ELF-1 (cell line): ENCODE data around the gene FAM171A2.
"Not testable (repeated sequence)": the region's sequence is repeated elsewhere in the genome, so short reads cannot be mapped to it uniquely, and the experiment has no call there.

ENCODE experiments used
- DNase-seq: peaks from one replicate; pipeline ENCODE4 v3.0.0-alpha.2; 2016; ENCODE audit warnings: low read depth, low spot score

Gene FAM171A2

DNA sequence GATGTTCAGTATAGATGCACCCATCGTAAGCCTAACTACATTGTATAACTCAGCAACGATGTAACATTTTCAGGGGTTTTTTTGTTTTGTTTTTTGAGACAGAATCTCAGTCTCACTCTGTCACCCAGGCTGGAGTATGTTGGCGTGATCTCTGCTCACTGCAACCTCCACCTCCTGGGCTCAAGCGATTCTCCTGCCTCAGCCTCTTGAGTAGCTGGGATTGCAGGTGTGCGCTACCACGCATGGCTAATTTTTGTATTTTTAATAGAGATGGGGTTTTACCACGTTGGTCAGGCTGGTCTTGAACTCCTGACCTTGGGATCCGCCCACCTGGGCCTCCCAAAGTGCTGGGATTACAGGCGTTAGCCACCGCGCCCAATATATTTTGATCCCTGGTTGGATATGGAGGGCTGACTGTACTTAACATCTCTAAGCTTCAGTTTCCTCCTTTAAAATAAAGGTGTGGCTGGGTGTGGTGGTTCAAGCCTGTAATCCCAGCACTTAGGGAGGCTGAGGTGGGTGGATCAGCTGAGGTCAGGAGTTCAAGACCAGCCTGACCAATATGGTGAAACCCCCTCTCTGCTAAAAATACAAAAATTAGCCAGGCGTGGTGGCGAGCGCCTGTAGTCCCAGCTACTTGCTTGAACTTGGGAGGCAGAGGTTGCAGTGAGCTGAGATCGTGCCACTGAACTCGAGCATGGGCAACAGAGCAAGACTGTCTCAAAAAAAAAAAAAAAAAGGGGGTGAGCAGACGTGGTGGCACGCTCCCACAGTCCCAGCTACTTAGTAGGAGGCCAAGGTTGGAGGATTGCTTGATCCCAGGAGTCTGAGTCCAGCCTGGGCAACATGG is 16.2 kb downstream of the FAM171A2 start:
- DNase-seq: not testable (repeated sequence)

DNA sequence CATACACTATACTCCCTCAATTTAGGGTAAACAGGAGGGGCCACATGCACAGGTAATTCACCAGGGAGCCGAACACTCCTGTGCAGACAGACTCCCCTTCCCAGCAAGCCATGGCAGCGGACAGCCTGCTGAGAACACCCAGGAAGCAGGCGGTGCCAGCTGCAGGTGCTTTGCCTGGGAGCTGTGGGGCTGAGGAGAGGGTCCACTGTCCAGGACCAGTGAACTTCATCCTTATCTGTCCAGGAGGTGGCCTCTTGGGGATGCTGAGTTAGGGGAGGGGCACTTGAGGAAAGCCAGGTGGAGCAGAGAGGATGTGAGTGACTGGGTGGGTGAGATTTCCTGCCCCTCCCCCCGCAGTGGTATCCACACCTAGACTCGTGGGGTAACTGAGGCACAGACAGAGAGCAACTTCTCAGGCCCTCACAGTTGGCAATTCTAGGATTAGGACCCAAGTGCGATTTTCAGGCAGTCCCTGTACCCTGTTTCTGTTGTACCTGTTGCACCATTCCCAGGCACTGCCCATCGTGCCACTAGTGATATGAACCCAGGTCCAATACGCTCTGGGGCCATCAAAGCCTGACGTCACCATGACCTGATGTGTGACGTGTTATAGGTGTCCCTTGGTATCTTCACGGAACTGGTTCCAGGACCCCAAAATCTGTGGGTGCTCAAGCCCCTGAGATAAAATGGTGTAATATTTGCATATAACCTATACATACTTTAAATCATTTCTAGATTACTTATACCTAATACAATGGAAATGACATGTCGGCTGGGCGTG is 17.4 kb downstream of the FAM171A2 start:
- DNase-seq: no peak

DNA sequence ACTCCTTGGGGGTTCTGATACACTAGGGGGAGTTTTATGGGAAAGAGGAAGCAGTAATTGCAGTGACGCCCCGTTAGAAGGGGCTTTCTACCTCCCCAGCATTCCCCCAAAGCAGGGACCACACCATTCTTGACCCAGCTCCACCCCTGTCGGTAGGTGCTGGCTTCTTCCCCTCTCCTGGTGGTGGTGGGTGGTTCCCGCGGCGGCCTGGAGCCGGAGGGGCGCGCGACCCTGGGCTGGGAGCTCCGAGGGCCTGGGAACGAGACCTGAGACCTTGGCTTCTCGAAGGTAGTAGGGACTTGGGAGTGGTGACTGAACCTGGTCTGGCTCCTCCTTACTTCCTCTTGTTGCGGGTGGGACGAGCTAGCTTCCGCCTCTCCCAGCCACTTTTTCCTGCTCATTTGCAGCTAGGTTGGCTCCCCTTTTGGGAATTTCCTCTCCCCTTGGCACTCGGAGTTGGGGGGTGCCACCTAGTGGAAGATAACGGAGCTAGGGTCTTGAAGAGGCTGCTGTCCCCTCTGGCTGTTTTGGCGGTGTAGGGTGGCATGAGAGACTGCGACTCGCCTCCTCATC is 18.1 kb downstream of the FAM171A2 start:
- peak; percentile 80 for DNase-seq

DNA sequence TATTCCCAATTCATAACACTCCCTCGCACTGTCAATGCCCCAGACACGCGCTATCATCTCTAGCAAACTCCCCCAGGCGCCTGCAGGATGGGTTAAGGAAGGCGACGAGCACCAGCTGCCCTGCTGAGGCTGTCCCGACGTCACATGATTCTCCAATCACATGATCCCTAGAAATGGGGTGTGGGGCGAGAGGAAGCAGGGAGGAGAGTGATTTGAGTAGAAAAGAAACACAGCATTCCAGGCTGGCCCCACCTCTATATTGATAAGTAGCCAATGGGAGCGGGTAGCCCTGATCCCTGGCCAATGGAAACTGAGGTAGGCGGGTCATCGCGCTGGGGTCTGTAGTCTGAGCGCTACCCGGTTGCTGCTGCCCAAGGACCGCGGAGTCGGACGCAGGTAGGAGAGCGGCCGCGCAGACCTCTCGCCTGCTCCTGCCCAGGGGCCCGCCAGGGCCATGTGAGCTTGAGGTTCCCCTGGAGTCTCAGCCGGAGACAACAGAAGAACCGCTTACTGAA is 18.7 kb downstream of the FAM171A2 start, which contains the start of gene GRN:
TSS of gene GRN (plus strand) at position 364 of the 515 bp plus-strand sequence. CDS start 3,863 bp downstream, outside the sequence.
- DNase-seq: peak; percentile 99

DNA sequence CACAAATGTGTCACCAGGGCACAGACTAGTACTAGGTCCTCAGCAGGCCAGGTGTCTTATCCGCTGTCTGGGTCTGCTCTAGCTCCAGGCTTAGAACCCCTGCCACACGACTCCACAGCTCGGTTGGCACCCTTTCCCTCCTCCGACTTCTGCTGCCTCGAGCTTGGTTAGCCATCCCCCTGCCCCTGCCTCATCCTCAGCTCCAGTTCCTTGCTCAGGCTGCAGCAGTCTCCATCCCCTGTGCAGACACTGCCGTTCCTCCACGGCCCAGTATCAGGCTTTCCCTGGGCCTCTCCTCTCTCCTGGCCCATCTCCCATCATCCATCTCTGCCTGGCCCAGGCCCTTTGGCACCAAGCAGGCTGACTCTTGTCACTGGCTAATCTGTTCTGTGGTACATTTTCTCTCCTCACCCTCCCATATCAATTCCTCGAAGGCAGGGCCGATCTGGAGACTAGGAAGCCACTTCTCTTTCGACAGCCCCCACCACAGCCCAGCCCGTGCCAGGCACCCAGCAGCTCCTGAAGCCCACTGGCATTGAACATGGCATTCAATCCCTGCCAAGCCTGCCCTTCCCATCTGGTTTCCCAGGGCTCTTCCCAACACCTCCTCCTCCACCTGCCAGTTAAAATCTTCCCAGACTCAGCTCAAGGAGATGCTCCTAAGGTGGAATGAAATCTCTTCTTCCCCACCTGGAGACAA is 20.0 kb downstream of the FAM171A2 start:
- DNase-seq: no peak

DNA sequence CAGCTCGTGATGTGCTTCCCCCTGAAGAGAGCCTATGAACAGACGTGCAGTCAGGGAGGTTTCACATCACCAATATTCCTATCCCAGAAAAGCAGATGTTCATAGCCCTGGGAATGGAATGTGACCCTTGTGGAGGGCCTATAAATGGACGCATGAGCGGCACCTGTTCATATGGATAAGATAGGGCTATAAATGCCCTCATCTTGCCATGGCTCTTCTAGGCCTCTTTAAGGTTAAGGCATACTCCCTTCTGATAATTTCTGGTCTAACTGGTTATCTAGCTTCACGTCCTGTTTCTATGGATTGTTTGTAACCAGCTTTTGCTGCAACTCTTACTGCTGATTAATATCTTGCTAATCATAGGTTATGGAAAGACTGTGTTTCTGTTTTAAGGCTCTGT is 23.1 kb downstream of the FAM171A2 start:
- DNase-seq: not testable (repeated sequence)

DNA sequence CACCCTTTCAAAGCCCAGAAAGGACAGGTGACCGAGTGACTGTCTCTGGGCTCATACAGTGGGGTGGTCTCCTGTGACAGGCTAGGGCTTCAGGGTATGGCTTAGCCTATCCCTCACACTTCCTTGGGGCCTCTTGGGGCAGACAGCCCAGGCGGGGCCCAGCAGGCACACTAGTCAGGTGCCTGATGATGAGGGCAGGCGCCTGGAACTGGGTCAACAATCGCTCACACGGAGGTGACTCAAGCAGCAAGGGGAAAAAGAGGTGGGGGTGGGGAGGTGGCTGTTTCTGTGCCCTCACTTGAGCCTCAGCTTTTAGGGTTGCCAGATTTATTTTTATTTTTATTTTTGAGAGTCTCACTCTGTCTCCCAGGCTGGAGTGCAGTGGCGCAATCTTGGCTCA is 25.0 kb downstream of the FAM171A2 start:
- DNase-seq: no peak

DNA sequence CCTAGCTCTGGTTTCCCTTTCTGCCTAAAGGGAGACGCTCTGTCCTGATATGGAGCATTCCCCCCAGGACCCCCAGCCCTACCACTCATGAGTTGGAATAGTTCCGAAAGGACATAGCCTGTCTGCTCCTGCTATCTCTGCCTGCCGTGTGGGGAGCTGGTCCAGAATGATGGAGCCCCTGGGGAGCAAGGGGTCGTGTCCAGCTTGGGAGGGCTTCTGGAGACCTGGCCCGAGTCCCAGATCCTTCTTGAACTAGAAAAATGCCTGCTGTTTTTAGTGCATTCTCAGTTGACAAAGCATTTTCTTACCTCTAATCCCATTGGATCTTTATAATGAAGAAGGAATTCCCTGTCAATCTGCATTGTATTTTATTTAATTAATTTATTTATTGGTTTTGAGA is 27.7 kb downstream of the FAM171A2 start:
- DNase-seq: no peak

DNA sequence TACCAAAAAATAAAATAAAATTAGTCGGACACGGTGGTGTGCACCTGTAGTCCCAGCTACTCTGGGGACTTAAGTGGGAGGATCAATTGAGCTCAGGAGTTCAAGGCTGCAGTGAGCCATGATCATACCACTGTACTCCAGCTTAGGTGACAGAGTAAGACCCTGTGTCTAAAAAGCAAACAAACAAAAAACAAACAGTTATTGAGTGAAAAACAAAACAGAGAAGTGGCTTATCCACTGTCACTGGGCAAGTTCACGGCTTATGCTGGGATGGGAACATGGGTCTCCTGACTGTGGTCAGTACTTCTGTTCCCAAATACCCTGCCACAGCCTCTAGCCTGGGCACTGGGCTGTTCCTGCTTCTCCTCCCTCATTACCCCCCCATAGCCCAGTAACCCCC is 28.1 kb downstream of the FAM171A2 start:
- DNase-seq: no peak

DNA sequence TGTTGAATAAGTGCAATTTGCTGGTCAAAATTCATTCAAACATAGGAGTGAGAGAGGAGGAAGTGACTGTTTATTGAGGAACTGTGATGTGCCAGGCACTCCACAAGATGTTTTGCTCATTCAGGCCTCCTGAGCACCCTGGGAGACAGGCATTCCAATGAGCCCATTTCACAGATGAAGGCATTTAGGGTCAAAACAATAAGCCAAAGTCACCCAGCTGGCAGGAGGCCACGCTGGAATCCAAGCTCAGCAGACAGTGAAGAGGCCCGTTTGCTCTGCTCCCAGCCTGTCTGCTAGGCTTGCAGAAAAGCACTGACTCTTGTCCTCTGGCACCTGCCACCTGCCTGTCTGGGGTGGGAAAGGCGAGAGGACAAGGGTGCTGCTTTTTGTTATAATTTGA is 28.9 kb downstream of the FAM171A2 start:
- DNase-seq: no peak

DNA sequence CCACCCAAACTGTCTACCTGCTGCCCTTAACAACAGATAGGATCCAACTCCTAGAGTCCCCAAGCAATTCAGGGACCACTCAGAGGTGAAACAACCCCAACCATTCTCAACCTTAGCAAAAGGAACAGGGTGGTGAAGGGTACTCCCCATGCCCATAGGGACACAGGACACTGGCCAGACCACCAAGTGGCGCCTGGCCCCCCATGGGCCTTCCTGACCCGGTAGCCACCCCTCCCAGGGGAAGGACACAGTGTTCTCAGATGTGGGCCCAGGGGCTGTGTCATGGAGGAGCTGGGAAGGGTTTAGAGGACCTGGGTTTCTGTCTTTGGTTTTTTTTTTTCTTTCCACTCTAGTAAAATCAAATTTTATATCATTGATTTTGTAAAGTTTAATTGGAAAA is 29.3 kb downstream of the FAM171A2 start:
- no peak for DNase-seq

DNA sequence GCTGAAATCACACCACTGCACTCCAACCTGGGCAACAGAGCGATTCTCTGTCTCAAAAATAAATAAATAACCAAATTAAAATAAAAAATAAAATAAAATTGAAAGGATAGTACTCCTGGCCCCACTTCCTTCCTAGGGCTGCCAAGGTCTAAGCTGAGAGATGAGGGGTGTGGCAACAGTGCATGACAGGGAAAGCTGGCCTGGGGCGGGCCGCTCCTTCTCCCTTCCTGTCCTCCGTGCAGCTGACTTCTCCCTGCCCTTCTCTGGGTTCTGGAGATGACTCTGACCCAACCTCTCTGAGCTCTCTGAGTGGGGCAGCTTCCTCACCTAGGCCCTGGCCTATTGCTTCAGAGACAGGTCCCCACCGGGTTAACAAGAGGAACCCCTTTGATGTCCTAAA is 30.3 kb downstream of the FAM171A2 start:
- no peak for DNase-seq

DNA sequence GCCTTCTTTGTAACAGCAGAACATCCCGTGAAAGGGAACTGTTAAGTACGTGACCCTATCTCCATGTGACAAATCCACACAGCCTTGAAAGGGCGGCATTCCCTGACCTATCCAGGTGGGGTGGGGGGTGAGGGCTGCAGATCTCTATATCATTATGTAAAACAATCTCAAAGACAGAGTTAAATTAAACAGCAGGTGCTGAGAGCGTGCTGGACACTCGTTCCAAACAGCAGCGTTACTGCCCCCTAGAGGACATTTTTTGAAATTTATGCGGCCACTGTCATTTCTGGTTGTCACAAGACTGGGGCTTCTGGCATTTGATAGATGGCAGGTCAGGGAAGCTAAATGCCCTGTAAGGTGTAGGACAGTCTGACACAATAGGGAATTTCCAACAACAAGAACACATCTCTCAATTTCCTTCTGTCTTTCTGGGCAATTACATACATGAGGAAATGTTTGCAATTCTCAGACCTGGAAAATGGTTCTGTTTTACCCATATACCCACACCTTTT is 32.3 kb downstream of the FAM171A2 start:
- peak; percentile 86 for DNase-seq

DNA sequence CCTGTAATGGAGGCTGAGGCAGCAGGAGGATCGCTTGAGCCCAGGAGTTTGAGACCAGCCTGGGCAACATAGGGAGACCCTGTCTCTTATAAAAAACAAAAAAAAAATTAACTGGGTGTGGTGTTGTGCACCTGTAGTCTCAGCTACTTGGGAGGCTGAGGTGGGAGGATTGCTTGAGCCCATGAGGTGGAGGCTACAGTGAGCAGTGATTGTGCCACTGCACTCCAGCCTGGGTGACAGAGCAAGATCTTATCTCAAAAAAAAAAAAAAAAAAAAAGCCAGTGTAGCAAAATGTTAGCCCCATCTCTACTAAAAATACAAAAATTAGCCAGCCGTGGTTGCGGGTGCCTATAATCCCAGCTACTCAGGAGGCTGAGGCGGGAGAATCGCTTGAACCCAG is 33.4 kb downstream of the FAM171A2 start:
- DNase-seq: not testable (repeated sequence)

DNA sequence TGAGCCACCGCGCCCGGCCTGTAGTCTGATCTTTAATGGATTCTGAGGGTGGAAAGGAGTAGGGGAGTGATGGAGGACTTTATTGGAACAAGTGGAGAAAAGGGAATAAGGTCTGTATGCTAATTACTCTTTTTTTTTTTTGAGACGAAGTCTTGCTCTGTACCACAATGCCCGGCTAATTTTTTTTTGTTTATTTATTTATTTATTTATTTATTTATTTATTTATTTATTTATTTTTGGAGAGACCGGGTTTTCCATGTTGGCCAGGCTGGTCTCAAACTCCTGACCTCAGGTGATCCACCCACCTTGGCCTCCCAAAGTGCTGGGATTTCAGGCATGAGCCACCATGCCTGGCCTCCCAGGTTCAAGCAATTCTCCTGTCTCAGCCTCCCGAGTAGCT is 34.1 kb downstream of the FAM171A2 start:
- DNase-seq: not testable (repeated sequence)

DNA sequence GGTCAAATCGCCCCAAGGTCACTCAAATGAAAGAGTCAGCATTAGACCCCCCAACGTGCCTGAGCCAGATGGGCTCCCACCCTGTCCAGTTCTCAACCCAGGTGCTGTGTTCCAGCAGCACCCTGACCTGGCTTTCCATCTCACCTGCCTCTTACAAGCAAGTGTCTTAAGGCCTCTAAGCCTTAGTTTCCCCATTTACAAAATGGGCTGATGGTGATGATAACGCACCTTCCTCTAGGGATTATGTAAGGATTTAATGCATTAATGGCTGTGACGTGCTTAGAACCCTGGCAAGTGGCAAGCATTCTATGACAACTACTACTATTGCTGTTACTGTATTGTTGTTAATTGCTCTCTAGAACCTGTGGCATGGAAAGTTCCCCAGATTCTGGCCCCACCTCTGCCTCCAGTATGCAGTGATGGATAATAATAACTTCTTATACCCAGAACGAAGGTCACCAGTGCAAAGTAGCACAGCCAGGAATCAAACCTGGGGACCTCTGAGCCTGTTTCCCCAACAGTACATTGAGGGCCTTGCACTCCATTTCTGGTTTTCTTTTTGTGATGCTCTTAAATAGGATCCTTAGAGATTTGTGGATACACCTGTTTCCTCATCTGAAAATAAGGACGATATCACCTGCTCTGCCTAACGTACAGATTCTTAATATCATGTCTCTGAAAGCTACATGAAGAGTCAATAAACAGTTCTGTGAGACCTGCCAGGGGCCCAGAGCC is 35.8 kb downstream of the FAM171A2 start:
- no peak for DNase-seq

DNA sequence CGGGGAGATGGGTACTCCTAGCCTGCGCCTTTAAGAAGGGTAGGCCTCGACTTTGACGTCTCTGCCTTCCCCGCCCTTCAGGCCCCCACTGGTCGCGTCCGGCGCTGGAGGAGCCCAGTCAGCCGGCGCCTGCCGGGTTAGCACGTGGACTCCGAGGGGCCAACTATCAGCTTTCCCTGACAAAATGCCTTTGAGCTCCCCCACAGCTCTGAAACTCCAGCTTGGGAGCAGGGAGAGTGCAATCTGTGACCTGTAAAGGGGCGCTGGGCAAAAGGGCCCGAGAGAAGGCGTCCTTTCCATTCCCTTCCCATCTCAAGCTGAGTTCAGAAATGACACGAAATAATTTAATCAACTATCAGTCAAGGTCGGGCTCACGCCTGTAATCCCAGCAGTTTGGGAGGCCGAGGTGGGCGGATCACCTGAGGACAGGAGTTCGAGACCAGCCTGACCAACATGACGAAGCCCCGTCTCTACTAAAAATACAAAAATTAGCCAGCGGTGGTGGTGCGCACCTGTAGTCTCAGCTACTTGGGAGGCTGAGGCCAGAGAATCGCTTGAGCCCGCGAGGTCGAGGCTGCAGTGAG is 36.7 kb downstream of the FAM171A2 start:
- peak; percentile 97 for DNase-seq

DNA sequence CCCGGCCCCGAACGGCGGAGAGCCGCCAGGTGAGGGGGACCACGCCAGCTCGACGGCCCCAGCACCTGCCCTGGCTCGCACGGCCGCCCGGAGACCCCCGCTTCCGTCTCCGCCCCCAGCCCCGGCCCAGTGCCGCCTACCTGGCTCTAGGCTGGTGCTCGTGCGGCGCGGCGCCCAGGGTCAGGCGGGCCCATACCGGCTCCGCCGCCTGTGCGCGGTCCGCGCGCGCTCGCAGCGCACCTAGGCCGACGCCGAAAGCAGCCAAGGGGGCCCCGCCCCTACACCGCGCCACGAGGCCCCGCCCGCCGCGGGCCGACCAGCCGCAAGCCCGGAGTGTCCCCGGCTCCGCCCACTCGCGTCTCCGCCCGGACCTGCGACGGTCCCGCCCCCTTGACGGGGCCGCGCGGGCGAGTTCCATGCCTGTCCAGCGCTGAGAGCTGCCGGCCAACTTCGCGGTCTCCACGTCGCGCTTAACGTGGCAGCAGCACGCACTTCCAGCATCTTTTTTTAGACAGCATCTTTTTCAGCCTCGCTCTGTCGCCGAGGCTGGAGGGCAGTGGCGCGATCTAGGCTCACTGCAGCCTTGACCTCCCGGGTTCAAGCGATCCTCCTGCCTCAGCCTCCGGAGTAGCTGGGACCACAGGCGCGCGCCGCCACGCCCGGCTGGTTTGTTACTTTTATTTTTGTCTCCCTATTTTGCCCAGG is 38.9 kb downstream of the FAM171A2 start, which contains the start of gene SLC25A39:
TSS of gene SLC25A39 (minus strand) at position 253 of the 705 bp plus-strand sequence. CDS start 1,261 bp downstream, outside the sequence.
- peak; percentile 94 for DNase-seq

DNA sequence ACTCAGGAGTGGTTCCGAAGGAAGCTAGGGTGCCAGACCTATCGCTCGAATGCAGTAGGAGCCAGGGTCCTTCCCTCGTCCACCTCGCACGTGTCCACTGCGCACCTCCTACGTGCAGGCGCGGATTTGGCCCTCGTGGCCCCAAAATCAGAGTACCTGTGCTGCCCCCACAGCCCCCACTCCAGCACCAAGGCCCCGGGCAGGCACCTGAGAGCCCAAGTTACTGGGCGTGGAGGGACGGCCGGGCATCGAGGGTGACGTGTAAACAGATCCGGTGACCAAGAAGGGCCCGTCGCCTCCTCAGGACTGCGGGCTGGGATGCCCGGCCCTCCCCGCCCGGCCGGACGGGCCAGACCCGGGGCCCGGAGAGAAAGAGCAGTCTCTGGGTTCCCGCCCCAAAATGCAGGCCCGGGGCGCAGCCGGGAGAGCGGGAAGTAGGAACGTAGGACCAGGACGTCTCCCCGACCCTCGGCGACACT is 39.5 kb downstream of the FAM171A2 start:
- DNase-seq: no peak
